ENCODE results near the gene SUPT6H.

The SUPT6H gene

DNA sequence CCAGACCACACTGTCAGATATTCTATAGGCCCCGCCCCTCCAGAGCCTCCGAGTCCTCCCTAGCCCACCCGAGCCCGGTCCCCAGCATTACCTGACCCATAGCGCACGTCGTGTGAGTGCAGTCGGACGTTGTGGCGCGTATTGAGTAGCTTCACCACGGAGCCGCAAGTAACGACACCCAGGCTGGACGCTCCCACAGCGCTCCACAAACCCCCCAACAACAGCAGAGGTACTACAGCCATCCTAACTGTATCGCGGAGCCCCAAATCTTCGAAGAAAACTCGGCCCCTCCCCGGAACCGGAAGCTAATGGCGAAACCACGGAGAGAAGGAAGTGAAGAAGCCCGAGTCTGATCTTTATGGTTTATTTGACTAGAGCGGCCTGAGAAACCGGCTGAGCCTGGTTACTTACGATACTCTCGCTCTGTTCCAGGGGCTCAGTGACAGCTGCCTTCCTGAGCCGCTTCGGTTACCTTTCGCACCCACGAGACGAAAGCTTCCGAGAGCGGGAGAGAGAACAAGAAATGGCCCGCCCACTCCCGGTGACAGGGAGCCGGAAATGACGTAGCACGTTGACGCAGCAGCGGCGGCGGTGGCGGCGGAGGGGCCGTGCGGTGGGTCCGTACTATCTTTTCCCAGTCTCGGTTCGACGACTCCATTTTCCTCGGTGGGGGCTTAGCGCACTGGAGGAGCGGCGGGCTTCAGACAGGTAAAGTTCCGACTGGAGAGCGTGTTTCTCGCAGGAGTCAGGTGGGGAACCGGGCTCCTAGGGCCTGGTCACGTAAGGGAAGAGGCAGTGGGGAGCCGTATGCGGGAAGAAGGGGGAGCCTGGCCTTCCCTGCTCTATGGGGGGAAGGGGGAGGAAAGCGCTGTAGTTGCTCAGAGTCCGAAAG is at the start of gene SUPT6H, which contains the start of gene SDF2:
Gene SUPT6H (plus strand): TSS at position 571 of the 892 bp plus-strand sequence. CDS start 11,197 bp downstream, outside the sequence.
Gene SDF2 (minus strand): TSS at position 272 of the 892 bp plus-strand sequence. CDS start 30 bp downstream, at position 242.
- H3K4me3 ChIP-seq (ENCODE audit: low read length in 2 of 2) = peak within 1 kb of the TSS; percentile 99 to 100
- peak within 1 kb of the TSS; percentile 98 for H3K27ac ChIP-seq (ENCODE audit: low read length)
- no peaks in the 10 kb centered on the region for H3K9me3 ChIP-seq (ENCODE audit: control insufficient read depth in 2 of 2, low read length in 2 of 2)
- H3K36me3 ChIP-seq (ENCODE audit: control insufficient read depth in 2 of 2, insufficient read depth in 2 of 2, low read length in 2 of 2) = peaks cover 0 to 5% of the 10 kb centered on the region in 2 donors
- no peaks in the 10 kb centered on the region for H3K27me3 ChIP-seq (ENCODE audit: control insufficient read depth in 1 of 2, insufficient read depth in 2 of 2, low read length in 2 of 2)
- H3K4me1 ChIP-seq (ENCODE audit: control insufficient read depth, insufficient read depth, low read length) = peaks cover 23% of the 10 kb centered on the region
- H3K9ac ChIP-seq (ENCODE audit: low read length in 2 of 2) = peak within 1 kb of the TSS; percentile 98 to 100

DNA sequence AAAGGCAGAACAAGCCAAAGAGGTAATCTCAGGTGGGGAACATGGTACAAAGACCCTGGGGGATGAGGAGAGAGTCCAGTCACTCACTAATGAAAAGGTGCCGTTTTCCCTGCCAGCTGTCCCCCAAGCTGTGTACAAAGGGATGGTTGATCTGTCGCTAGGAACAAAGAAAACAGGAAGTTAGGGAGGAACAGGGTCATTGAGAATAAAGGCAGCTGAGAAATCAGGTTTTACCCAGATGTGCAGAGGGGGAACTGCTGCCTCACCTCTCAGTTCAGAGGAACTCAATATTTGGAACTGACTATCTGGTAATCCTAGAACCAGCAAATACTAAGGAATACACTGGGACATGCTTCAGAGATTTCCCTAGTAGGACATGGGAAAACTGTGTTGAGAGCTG is 49.5 kb upstream of the SUPT6H start:
- no peak overlapping the region for H3K9ac ChIP-seq (ENCODE audit: low read length in 2 of 2)
- H3K27me3 ChIP-seq (ENCODE audit: control insufficient read depth in 1 of 2, insufficient read depth in 2 of 2, low read length in 2 of 2) = no peaks in the 10 kb centered on the region
- no peaks in the 10 kb centered on the region for H3K9me3 ChIP-seq (ENCODE audit: control insufficient read depth in 2 of 2, low read length in 2 of 2)
- no peak overlapping the region for H3K27ac ChIP-seq (ENCODE audit: low read length)
- H3K4me1 ChIP-seq (ENCODE audit: control insufficient read depth, insufficient read depth, low read length) = no peaks in the 10 kb centered on the region
- H3K36me3 ChIP-seq (ENCODE audit: control insufficient read depth in 2 of 2, insufficient read depth in 2 of 2, low read length in 2 of 2) = peaks cover 30 to 35% of the 10 kb centered on the region in 2 donors
- H3K4me3 ChIP-seq (ENCODE audit: low read length in 2 of 2) = no peak overlapping the region

DNA sequence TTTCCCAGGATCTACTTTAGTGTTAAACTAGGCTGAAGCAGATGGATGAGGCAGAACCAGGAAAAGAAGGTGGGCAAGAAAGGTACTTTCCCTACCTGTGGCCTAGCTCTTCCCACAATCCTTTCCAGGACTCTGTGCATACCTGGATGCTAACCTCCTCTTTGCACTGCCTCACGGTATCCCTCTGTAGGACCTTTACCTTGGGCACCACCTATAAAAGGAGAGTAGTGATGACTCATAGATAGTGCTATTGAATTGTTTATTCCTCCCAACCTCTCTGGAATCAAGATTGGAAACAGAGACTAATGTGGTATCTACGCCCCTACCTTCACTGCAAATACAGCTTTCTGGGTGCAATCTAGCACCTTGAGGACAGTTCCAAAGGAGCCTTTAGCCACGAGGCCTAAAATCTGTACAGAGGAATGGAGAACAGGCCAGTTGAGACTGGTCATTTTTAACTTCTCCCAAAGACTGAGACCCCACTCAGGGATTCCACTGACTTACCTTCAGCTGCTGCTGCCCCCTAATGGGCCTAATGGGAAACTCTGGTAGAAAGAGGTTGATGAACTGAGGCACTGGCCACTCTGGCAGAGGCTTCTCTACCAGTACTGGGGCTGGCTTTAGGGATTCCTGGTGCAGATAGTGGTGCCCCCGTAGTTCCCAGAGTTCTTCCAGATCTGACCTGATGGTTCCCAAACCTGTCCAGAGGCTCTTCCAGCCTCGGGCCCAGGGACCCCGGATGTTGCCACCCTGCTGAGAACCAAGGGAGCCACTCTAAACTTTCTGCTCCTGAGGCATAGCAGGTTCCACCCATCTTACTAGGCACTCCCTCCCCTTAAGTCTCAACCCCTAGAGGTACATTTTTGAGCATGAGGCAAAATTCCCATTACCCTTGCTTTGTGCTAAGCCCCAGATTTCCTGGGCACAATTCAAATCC is 48.8 kb upstream of the SUPT6H start:
- Histone ChIP-seq H3K9me3 (ENCODE audit: control insufficient read depth in 2 of 2, low read length in 2 of 2) (no peaks in the 10 kb centered on the region), H3K27ac (ENCODE audit: low read length) (no peak overlapping the region), H3K9ac (ENCODE audit: low read length in 2 of 2) (peak overlapping the region in 1 of 2 donors; percentile 7), H3K4me1 (ENCODE audit: control insufficient read depth, insufficient read depth, low read length) (no peaks in the 10 kb centered on the region), H3K36me3 (ENCODE audit: control insufficient read depth in 2 of 2, insufficient read depth in 2 of 2, low read length in 2 of 2) (peaks cover 30 to 35% of the 10 kb centered on the region in 2 donors), H3K4me3 (ENCODE audit: low read length in 2 of 2) (no peak overlapping the region), H3K27me3 (ENCODE audit: control insufficient read depth in 1 of 2, insufficient read depth in 2 of 2, low read length in 2 of 2) (no peaks in the 10 kb centered on the region)

DNA sequence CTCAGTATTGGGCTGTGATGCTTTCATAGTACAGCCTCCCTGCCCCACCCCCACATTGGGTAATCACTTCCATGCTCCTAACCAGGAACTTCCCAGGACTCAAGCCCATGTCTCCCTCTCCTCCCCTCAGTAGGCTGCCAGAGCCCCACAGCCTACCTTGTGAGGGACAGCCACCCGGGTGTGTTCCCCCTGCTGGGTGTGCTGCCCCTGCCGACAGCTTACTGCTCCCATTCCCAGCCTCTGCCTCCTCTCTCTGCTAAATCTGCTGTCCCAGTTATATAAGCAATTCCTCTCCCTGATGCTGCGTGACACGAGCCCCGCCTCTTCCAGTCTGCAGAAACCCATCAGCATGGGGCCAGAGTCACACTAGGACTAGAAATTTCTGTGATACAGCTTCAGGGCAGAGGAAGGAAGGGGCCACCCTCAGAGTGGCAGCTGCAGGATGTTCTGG is 48.0 kb upstream of the SUPT6H start, which contains the start of gene RSKR:
Gene RSKR (minus strand): TSS at position 255 of the 451 bp plus-strand sequence. CDS start 24 bp downstream, at position 231.
- Histone ChIP-seq H3K27me3 (ENCODE audit: control insufficient read depth in 1 of 2, insufficient read depth in 2 of 2, low read length in 2 of 2) (no peaks in the 10 kb centered on the region), H3K36me3 (ENCODE audit: control insufficient read depth in 2 of 2, insufficient read depth in 2 of 2, low read length in 2 of 2) (peaks cover 34 to 41% of the 10 kb centered on the region in 2 donors), H3K9ac (ENCODE audit: low read length in 2 of 2) (peak within 1 kb of the TSS in 1 of 2 donors; percentile 7), H3K4me1 (ENCODE audit: control insufficient read depth, insufficient read depth, low read length) (no peaks in the 10 kb centered on the region), H3K4me3 (ENCODE audit: low read length in 2 of 2) (no peak within 1 kb of the TSS), H3K27ac (ENCODE audit: low read length) (no peak within 1 kb of the TSS), H3K9me3 (ENCODE audit: control insufficient read depth in 2 of 2, low read length in 2 of 2) (no peaks in the 10 kb centered on the region)

DNA sequence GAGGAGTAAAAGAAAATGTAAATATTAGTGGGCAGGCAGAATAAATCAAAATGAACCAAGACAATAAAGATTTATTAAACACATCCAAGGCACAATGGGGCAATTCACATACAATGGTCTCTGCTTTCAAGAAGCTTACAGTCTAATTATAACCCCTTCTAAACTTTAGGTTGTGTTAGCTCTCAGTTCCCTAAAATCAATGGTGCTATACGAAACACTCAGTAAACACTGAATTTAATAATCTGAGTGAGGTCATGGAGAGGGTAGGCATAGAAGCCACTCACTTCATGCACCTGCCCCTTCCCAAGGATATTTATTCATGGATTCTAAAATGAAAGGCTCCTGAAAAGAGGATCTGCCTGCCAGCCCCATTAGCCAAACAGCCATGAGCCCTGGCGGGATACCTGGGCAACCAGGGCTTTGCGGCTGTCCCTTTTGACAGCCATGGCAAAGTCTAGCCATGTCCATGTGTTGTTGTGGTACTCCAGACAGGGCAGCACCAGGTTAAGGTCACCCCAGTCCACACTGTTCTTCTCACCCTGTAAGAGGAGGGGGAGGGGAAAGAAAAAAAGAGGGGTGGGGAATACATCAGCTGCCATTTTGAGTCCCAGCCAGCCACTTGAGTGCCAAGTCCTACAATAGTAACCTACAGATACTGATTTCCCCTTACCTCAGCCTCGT is 46.6 kb upstream of the SUPT6H start:
- Histone ChIP-seq H3K4me1 (ENCODE audit: control insufficient read depth, insufficient read depth, low read length) (no peaks in the 10 kb centered on the region), H3K9ac (ENCODE audit: low read length in 2 of 2) (no peak overlapping the region), H3K4me3 (ENCODE audit: low read length in 2 of 2) (no peak overlapping the region), H3K36me3 (ENCODE audit: control insufficient read depth in 2 of 2, insufficient read depth in 2 of 2, low read length in 2 of 2) (peaks cover 47 to 55% of the 10 kb centered on the region in 2 donors), H3K27ac (ENCODE audit: low read length) (no peak overlapping the region), H3K9me3 (ENCODE audit: control insufficient read depth in 2 of 2, low read length in 2 of 2) (no peaks in the 10 kb centered on the region), H3K27me3 (ENCODE audit: control insufficient read depth in 1 of 2, insufficient read depth in 2 of 2, low read length in 2 of 2) (no peaks in the 10 kb centered on the region)

DNA sequence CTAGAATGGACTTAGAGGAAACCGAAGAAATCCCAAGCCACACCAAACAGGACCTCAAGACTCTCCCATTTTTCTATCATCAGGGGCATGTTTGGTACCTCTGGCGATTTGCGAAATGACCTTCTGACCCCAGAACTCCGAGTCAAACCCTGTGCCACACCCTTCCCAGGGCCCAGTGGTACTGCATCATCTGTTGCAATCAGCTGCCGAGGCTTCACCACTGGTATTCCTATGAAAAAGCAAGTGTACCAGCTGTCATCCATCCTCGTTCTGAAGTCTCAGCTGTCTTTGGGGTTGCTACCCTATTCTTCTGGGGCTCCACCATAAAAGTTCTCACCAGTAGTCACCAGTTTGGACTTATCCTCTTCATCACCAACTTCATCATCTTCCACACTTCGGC is 45.7 kb upstream of the SUPT6H start:
- no peaks in the 10 kb centered on the region for H3K4me1 ChIP-seq (ENCODE audit: control insufficient read depth, insufficient read depth, low read length)
- H3K27me3 ChIP-seq (ENCODE audit: control insufficient read depth in 1 of 2, insufficient read depth in 2 of 2, low read length in 2 of 2) = no peaks in the 10 kb centered on the region
- H3K9ac ChIP-seq (ENCODE audit: low read length in 2 of 2) = no peak overlapping the region
- H3K27ac ChIP-seq (ENCODE audit: low read length) = no peak overlapping the region
- peaks cover 54 to 60% of the 10 kb centered on the region in 2 donors for H3K36me3 ChIP-seq (ENCODE audit: control insufficient read depth in 2 of 2, insufficient read depth in 2 of 2, low read length in 2 of 2)
- no peak overlapping the region for H3K4me3 ChIP-seq (ENCODE audit: low read length in 2 of 2)
- no peaks in the 10 kb centered on the region for H3K9me3 ChIP-seq (ENCODE audit: control insufficient read depth in 2 of 2, low read length in 2 of 2)

DNA sequence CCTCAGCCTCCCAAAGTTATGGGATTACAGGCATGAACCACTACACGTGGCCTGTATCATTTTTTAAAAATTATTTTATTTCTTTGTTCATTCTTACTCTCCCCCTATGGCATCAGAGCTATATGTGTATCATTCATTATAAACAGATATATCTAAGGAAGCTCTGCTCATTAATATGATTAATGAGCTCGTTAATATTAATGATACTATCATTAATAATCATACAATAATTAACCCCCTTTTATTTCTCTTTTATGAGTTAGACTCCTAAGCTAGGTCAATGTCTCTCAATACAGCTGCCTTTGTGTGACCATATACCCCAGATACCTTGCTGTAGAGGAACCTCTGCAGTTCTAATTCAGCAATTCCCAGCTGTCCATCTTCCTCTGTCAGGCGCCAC is 43.5 kb upstream of the SUPT6H start:
- peaks cover 70 to 72% of the 10 kb centered on the region in 2 donors for H3K36me3 ChIP-seq (ENCODE audit: control insufficient read depth in 2 of 2, insufficient read depth in 2 of 2, low read length in 2 of 2)
- H3K27ac ChIP-seq (ENCODE audit: low read length) = no peak overlapping the region
- H3K9me3 ChIP-seq (ENCODE audit: control insufficient read depth in 2 of 2, low read length in 2 of 2) = no peaks in the 10 kb centered on the region
- no peaks in the 10 kb centered on the region for H3K27me3 ChIP-seq (ENCODE audit: control insufficient read depth in 1 of 2, insufficient read depth in 2 of 2, low read length in 2 of 2)
- H3K4me3 ChIP-seq (ENCODE audit: low read length in 2 of 2) = no peak overlapping the region
- H3K4me1 ChIP-seq (ENCODE audit: control insufficient read depth, insufficient read depth, low read length) = no peaks in the 10 kb centered on the region
- no peak overlapping the region for H3K9ac ChIP-seq (ENCODE audit: low read length in 2 of 2)

DNA sequence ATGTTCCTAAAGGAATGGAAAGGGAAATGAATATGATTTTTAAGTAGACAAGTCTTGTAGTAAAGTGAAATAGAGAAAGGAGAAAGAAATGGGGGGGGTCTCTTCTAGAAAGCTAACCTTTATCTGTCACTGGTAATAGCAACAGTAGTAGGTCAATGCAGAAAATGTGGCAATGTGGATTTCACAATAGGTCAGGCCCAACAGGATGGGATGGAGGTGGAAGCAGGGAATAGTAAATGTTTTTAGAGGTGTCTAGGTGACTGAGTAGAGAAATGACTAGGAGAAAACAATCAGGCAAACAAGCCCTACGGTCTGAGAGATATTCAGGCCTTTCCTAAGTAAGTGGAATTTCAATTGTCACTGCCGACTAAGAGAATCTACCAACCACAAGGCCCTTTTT is 42.0 kb upstream of the SUPT6H start:
- H3K9ac ChIP-seq (ENCODE audit: low read length in 2 of 2) = no peak overlapping the region
- H3K27me3 ChIP-seq (ENCODE audit: control insufficient read depth in 1 of 2, insufficient read depth in 2 of 2, low read length in 2 of 2) = no peaks in the 10 kb centered on the region
- no peaks in the 10 kb centered on the region for H3K4me1 ChIP-seq (ENCODE audit: control insufficient read depth, insufficient read depth, low read length)
- H3K4me3 ChIP-seq (ENCODE audit: low read length in 2 of 2) = no peak overlapping the region
- no peaks in the 10 kb centered on the region for H3K9me3 ChIP-seq (ENCODE audit: control insufficient read depth in 2 of 2, low read length in 2 of 2)
- H3K36me3 ChIP-seq (ENCODE audit: control insufficient read depth in 2 of 2, insufficient read depth in 2 of 2, low read length in 2 of 2) = peaks cover 75 to 77% of the 10 kb centered on the region in 2 donors
- no peak overlapping the region for H3K27ac ChIP-seq (ENCODE audit: low read length)

DNA sequence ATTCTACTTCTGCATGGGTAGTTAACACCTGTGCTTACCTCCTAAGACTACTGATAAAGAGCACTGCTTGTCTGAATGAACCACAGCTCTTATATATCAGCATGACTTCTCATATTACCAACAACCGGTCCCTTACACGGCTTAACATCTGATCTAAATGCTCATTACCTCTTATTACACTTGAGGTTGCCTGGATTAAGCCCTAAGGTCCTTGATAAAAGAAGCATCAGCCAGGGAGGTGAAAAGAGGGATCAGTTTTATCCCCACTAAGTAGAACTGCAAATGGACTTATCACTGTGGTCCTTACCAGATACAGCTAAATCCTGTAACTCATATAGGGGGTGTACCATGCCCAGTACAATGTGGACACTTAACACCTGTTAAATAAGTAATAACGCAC is 39.8 kb upstream of the SUPT6H start:
- H3K27ac ChIP-seq (ENCODE audit: low read length) = no peak overlapping the region
- no peaks in the 10 kb centered on the region for H3K9me3 ChIP-seq (ENCODE audit: control insufficient read depth in 2 of 2, low read length in 2 of 2)
- H3K9ac ChIP-seq (ENCODE audit: low read length in 2 of 2) = no peak overlapping the region
- no peaks in the 10 kb centered on the region for H3K4me1 ChIP-seq (ENCODE audit: control insufficient read depth, insufficient read depth, low read length)
- no peaks in the 10 kb centered on the region for H3K27me3 ChIP-seq (ENCODE audit: control insufficient read depth in 1 of 2, insufficient read depth in 2 of 2, low read length in 2 of 2)
- H3K4me3 ChIP-seq (ENCODE audit: low read length in 2 of 2) = no peak overlapping the region
- H3K36me3 ChIP-seq (ENCODE audit: control insufficient read depth in 2 of 2, insufficient read depth in 2 of 2, low read length in 2 of 2) = peaks cover 58 to 64% of the 10 kb centered on the region in 2 donors

DNA sequence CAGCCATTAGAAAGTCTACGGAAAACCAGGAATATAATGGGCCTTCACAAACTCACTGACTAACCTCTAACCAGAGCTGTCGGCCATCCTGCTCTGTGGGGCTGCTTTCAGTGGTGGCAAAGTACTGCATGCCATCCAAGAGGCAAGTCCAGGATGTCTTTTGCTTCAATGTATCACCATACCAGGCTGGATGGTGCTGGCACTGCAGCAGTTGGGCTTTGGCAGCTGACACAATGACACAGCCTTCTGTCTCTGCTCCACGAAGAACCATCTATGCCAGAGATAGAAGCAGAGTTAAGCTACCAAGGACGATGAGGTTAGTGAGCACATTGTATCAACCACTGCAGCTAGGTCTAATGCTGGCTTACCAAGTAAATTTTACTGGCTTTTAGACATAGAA is 38.3 kb upstream of the SUPT6H start:
- no peak overlapping the region for H3K9ac ChIP-seq (ENCODE audit: low read length in 2 of 2)

More for the DNA sequence above, 38.3 kb upstream of the SUPT6H start:
- Histone ChIP-seq H3K27me3 (ENCODE audit: control insufficient read depth in 1 of 2, insufficient read depth in 2 of 2, low read length in 2 of 2) (no peaks in the 10 kb centered on the region), H3K9me3 (ENCODE audit: control insufficient read depth in 2 of 2, low read length in 2 of 2) (no peaks in the 10 kb centered on the region), H3K36me3 (ENCODE audit: control insufficient read depth in 2 of 2, insufficient read depth in 2 of 2, low read length in 2 of 2) (peaks cover 59 to 66% of the 10 kb centered on the region in 2 donors), H3K4me3 (ENCODE audit: low read length in 2 of 2) (no peak overlapping the region), H3K4me1 (ENCODE audit: control insufficient read depth, insufficient read depth, low read length) (no peaks in the 10 kb centered on the region), H3K27ac (ENCODE audit: low read length) (no peak overlapping the region)
